ENCODE measurements around the gene IFT80. TPM values are rescaled to one million over a fixed set of nuclear protein-coding genes. Genes with fewer than 3 reads are reported as not detected.

The IFT80 gene
- total RNA-seq, 2 experiments from 2014 or later = 9.3 to 9.9 TPM

- H3K36me3 Mint-ChIP-seq (ENCODE audit: low read depth) = peaks cover 45% of the 10 kb centered on the region
- H3K27me3 Mint-ChIP-seq (ENCODE audit: low read depth) = no peaks in the 10 kb centered on the region
- H3K9me3 Mint-ChIP-seq = no peaks in the 10 kb centered on the region
- DNase-seq = peak; percentile 65
- peaks cover 2% of the 10 kb centered on the region for H3K4me1 Mint-ChIP-seq (ENCODE audit: low read depth)
- no peak overlapping the region for H3K4me3 Mint-ChIP-seq
- no peak overlapping the region for H3K27ac Mint-ChIP-seq
- intact Hi-C loops (cut with micrococcal nuclease) = loop anchor here (1.0 to 2.0 kb wide), 4 partner anchors 13 to 381 kb away; partner anchors contain the start of genes IFT80 and SMC4
- CTCF ChIA-PET = interaction anchor here (0.7 to 2.2 kb wide), 12 partner anchors 8 to 381 kb away, joined by 3 to 10 read pairs (median 4); no protein-coding TSS in a partner anchor
Observed at GRCh38 chr3:160413613-160414248, 14.7 kb upstream of the IFT80 start.

- no peak overlapping the region for H3K27ac Mint-ChIP-seq
- no peaks in the 10 kb centered on the region for H3K27me3 Mint-ChIP-seq (ENCODE audit: low read depth)
- CTCF ChIA-PET = interaction anchor here (0.8 to 2.2 kb wide), 6 partner anchors 9 to 380 kb away, joined by 3 to 10 read pairs (median 4); no protein-coding TSS in a partner anchor
- H3K4me3 Mint-ChIP-seq = no peak overlapping the region
- intact Hi-C loops (cut with micrococcal nuclease) = loop anchor here (2.0 kb wide), 1 partner anchor 14 kb away; no protein-coding TSS in a partner anchor
- no peak for DNase-seq
- H3K9me3 Mint-ChIP-seq = no peaks in the 10 kb centered on the region
- H3K36me3 Mint-ChIP-seq (ENCODE audit: low read depth) = peaks cover 41% of the 10 kb centered on the region
- peaks cover 4% of the 10 kb centered on the region for H3K4me1 Mint-ChIP-seq (ENCODE audit: low read depth)
Observed at GRCh38 chr3:160412477-160412876, 13.5 kb upstream of the IFT80 start.

GRCh38 chr3:160409812-160410610 is 11.0 kb upstream of the IFT80 start:
- H3K4me1 Mint-ChIP-seq (ENCODE audit: low read depth) = peaks cover 2% of the 10 kb centered on the region
- H3K27ac Mint-ChIP-seq = no peak overlapping the region
- peaks cover 28% of the 10 kb centered on the region for H3K36me3 Mint-ChIP-seq (ENCODE audit: low read depth)
- no peak overlapping the region for H3K4me3 Mint-ChIP-seq
- intact Hi-C loops (cut with micrococcal nuclease) = no loop called here
- DNase-seq = no peak
- no peaks in the 10 kb centered on the region for H3K9me3 Mint-ChIP-seq
- no peaks in the 10 kb centered on the region for H3K27me3 Mint-ChIP-seq (ENCODE audit: low read depth)
- CTCF ChIA-PET = interaction anchor here (0.6 to 1.4 kb wide), 3 partner anchors 16 to 531 kb away, joined by 3 to 5 read pairs (median 3); no protein-coding TSS in a partner anchor

- CTCF ChIA-PET = interaction anchor here (1.3 kb wide), 1 partner anchor 9 kb away, joined by 4 read pairs; no protein-coding TSS in a partner anchor
- Mint-ChIP-seq H3K9me3 (no peaks in the 10 kb centered on the region), H3K36me3 (ENCODE audit: low read depth) (peaks cover 48% of the 10 kb centered on the region), H3K4me3 (peak overlapping the region; percentile 42), H3K27me3 (ENCODE audit: low read depth) (peaks cover 7% of the 10 kb centered on the region), H3K27ac (peak overlapping the region; percentile 30), H3K4me1 (ENCODE audit: low read depth) (peaks cover 29% of the 10 kb centered on the region)
- intact Hi-C loops (cut with micrococcal nuclease) = no loop called here
- no peak for DNase-seq
Observed at GRCh38 chr3:160403796-160404470, 4.9 kb upstream of the IFT80 start.

GRCh38 chr3:160403028-160403545 is 4.1 kb upstream of the IFT80 start:
- Mint-ChIP-seq H3K27me3 (ENCODE audit: low read depth) (peaks cover 7% of the 10 kb centered on the region), H3K4me1 (ENCODE audit: low read depth) (peaks cover 31% of the 10 kb centered on the region), H3K36me3 (ENCODE audit: low read depth) (peaks cover 44% of the 10 kb centered on the region), H3K9me3 (no peaks in the 10 kb centered on the region), H3K4me3 (peak overlapping the region; percentile 91), H3K27ac (no peak overlapping the region)
- intact Hi-C loops (cut with micrococcal nuclease) = no loop called here
- DNase-seq = no peak
- CTCF ChIA-PET = interaction anchor here (1.0 to 1.3 kb wide), 2 partner anchors 10 to 46 kb away, joined by 3 to 4 read pairs; no protein-coding TSS in a partner anchor

GRCh38 chr3:160402221-160403027 is 3.4 kb upstream of the IFT80 start:
- Mint-ChIP-seq H3K27me3 (ENCODE audit: low read depth) (peaks cover 7% of the 10 kb centered on the region), H3K4me1 (ENCODE audit: low read depth) (peaks cover 36% of the 10 kb centered on the region), H3K27ac (no peak overlapping the region), H3K36me3 (ENCODE audit: low read depth) (peaks cover 43% of the 10 kb centered on the region), H3K4me3 (peak overlapping the region; percentile 91), H3K9me3 (no peaks in the 10 kb centered on the region)
- DNase-seq = no peak
- CTCF ChIA-PET = interaction anchor here (1.0 to 1.3 kb wide), 3 partner anchors 10 to 47 kb away, joined by 3 to 4 read pairs (median 4); no protein-coding TSS in a partner anchor
- intact Hi-C loops (cut with micrococcal nuclease) = no loop called here

GRCh38 chr3:160401291-160402095 is 2.5 kb upstream of the IFT80 start:
- Mint-ChIP-seq H3K27me3 (ENCODE audit: low read depth) (peaks cover 7% of the 10 kb centered on the region), H3K4me3 (peak overlapping the region; percentile 91), H3K27ac (peak overlapping the region; percentile 47), H3K9me3 (no peaks in the 10 kb centered on the region), H3K4me1 (ENCODE audit: low read depth) (peaks cover 41% of the 10 kb centered on the region), H3K36me3 (ENCODE audit: low read depth) (peaks cover 43% of the 10 kb centered on the region)
- CTCF ChIA-PET = interaction anchor here (1.2 kb wide), 1 partner anchor 10 kb away, joined by 4 read pairs; no protein-coding TSS in a partner anchor
- intact Hi-C loops (cut with micrococcal nuclease) = loop anchor here (2.0 kb wide), 1 partner anchor 33 kb away; no protein-coding TSS in a partner anchor
- no peak for DNase-seq

- peak overlapping the region; percentile 91 for H3K4me3 Mint-ChIP-seq
- H3K4me1 Mint-ChIP-seq (ENCODE audit: low read depth) = peaks cover 41% of the 10 kb centered on the region
- peaks cover 41% of the 10 kb centered on the region for H3K36me3 Mint-ChIP-seq (ENCODE audit: low read depth)
- CTCF ChIA-PET = no interaction called here
- H3K27me3 Mint-ChIP-seq (ENCODE audit: low read depth) = peaks cover 7% of the 10 kb centered on the region
- intact Hi-C loops (cut with micrococcal nuclease) = loop anchor here (2.0 kb wide), 1 partner anchor 34 kb away; no protein-coding TSS in a partner anchor
- no peaks in the 10 kb centered on the region for H3K9me3 Mint-ChIP-seq
- DNase-seq = peak; percentile 17
- peak overlapping the region; percentile 47 for H3K27ac Mint-ChIP-seq
Observed at GRCh38 chr3:160400702-160401150, 1.7 kb upstream of the IFT80 start.

GRCh38 chr3:160400030-160400701 is 1.1 kb upstream of the IFT80 start:
- peak; percentile 47 for DNase-seq
- H3K36me3 Mint-ChIP-seq (ENCODE audit: low read depth) = peaks cover 40% of the 10 kb centered on the region
- no peaks in the 10 kb centered on the region for H3K9me3 Mint-ChIP-seq
- peak overlapping the region; percentile 97 for H3K27ac Mint-ChIP-seq
- CTCF ChIA-PET = interaction anchor here (1.0 kb wide), 1 partner anchor 49 kb away, joined by 4 read pairs; no protein-coding TSS in a partner anchor
- peaks cover 41% of the 10 kb centered on the region for H3K4me1 Mint-ChIP-seq (ENCODE audit: low read depth)
- intact Hi-C loops (cut with micrococcal nuclease) = loop anchor here (2.0 kb wide), 1 partner anchor 35 kb away; no protein-coding TSS in a partner anchor
- H3K4me3 Mint-ChIP-seq = peak overlapping the region; percentile 91
- peaks cover 7% of the 10 kb centered on the region for H3K27me3 Mint-ChIP-seq (ENCODE audit: low read depth)

- Mint-ChIP-seq H3K27me3 (ENCODE audit: low read depth) (peaks cover 7% of the 10 kb centered on the region), H3K9me3 (no peaks in the 10 kb centered on the region), H3K4me1 (ENCODE audit: low read depth) (peaks cover 35% of the 10 kb centered on the region), H3K36me3 (ENCODE audit: low read depth) (peaks cover 34% of the 10 kb centered on the region), H3K27ac (peak overlapping the region; percentile 97), H3K4me3 (peak overlapping the region; percentile 91)
- CTCF ChIA-PET = interaction anchor here (0.6 kb wide), 1 partner anchor 367 kb away, joined by 3 read pairs; no protein-coding TSS in a partner anchor
- no peak for DNase-seq
- intact Hi-C loops (cut with micrococcal nuclease) = loop anchor here (1.0 to 10.0 kb wide), 10 partner anchors 15 to 1754 kb away; partner anchors contain the start of genes C3orf80, GFM1, KPNA4 and MFSD1
Observed at GRCh38 chr3:160398820-160399124, 253 bp downstream of the IFT80 start.
